ENCODE data around the gene C17orf107. TPM values are rescaled to one million over a fixed set of nuclear protein-coding genes. Genes with fewer than 3 reads are reported as not detected.

Gene C17orf107
- total and polyA plus RNA-seq, 7 donors: 0.01 to 0.30 (median 0.10) TPM; not detected in 2

GRCh38 chr17:4881761-4882555 lies 17.4 kb upstream of the C17orf107 start:
- 45 to 49% (median 46%) methylated on average over 9 of the region's 9 CpGs for WGBS, 3 donors
- Histone ChIP-seq H3K27ac (no peak overlapping the region), H3K4me1 (no peaks in the 10 kb centered on the region), H3K27me3 (ENCODE audit: insufficient read depth in 3 of 3, low read length in 2 of 3) (no peaks in the 10 kb centered on the region), H3K36me3 (ENCODE audit: insufficient read depth in 1 of 2, low read depth in 1 of 2) (peaks cover 5 to 62% of the 10 kb centered on the region in 2 donors), H3K9me3 (no peaks in the 10 kb centered on the region), H3K4me3 (no peak overlapping the region)
- peak; percentile 43 to 70 for DNase-seq
- intact Hi-C loops (cut with DNase I): loop anchor here (10.0 kb wide), 1 partner anchor 47 kb away; the partner anchor contains the start of gene MINK1 (in 2 of the 2)
- peak; percentile 67 for TF ChIP-seq CTCF (IDR thresholded peaks at IDR 0.05)
- peak; percentile 58 to 83 (median 70) for ATAC-seq

- intact Hi-C loops (cut with DNase I): loop anchor here (10.0 kb wide), 1 partner anchor 50 kb away; the partner anchor contains the start of gene MINK1 (in 2 of the 2)
- Histone ChIP-seq H3K27me3 (ENCODE audit: insufficient read depth in 3 of 3, low read length in 2 of 3) (no peaks in the 10 kb centered on the region), H3K4me1 (no peaks in the 10 kb centered on the region), H3K4me3 (no peak overlapping the region), H3K9me3 (no peaks in the 10 kb centered on the region), H3K36me3 (ENCODE audit: insufficient read depth in 1 of 2, low read depth in 1 of 2) (peaks cover 5 to 74% of the 10 kb centered on the region in 2 donors), H3K27ac (no peak overlapping the region)
- ATAC-seq (no peak), DNase-seq (peak in 1 of 2 donors; percentile 2)
- WGBS, 3 donors: 98 to 100% (median 99%) methylated on average over 4 of the region's 4 CpGs
- no peak for TF ChIP-seq CTCF (IDR thresholded peaks at IDR 0.05)
Measured at GRCh38 chr17:4884489-4884888, 14.8 kb upstream of the C17orf107 start.

- Histone ChIP-seq H3K36me3 (ENCODE audit: insufficient read depth in 1 of 2, low read depth in 1 of 2) (peaks cover 5 to 80% of the 10 kb centered on the region in 2 donors), H3K4me3 (no peak overlapping the region), H3K4me1 (no peaks in the 10 kb centered on the region), H3K9me3 (no peaks in the 10 kb centered on the region), H3K27me3 (ENCODE audit: insufficient read depth in 3 of 3, low read length in 2 of 3) (no peaks in the 10 kb centered on the region), H3K27ac (no peak overlapping the region)
- no peak for ATAC-seq
- DNase-seq: no peak
- no peak for TF ChIP-seq CTCF (IDR thresholded peaks at IDR 0.05)
- 93 to 94% (median 93%) methylated on average over 12 of the region's 12 CpGs for WGBS, 3 donors
- intact Hi-C loops (cut with DNase I): loop anchor here (2.0 to 10.0 kb wide), 4 partner anchors 52 to 155 kb away; partner anchors contain the start of genes MINK1 (in 2 of the 2), CXCL16 (in 1 of the 2), MED11 (in 1 of the 2) and VMO1 (in 1 of the 2)
Measured at GRCh38 chr17:4886830-4887229, 12.5 kb upstream of the C17orf107 start.

GRCh38 chr17:4887581-4887980 lies 11.8 kb upstream of the C17orf107 start:
- ATAC-seq: no peak
- WGBS, 3 donors: 78 to 87% (median 82%) methylated on average over 18 of the region's 18 CpGs
- no peak for DNase-seq
- Histone ChIP-seq H3K36me3 (ENCODE audit: insufficient read depth in 1 of 2, low read depth in 1 of 2) (peaks cover 5 to 88% of the 10 kb centered on the region in 2 donors), H3K27me3 (ENCODE audit: insufficient read depth in 3 of 3, low read length in 2 of 3) (no peaks in the 10 kb centered on the region), H3K4me3 (no peak overlapping the region), H3K9me3 (no peaks in the 10 kb centered on the region), H3K4me1 (no peaks in the 10 kb centered on the region), H3K27ac (no peak overlapping the region)
- intact Hi-C loops (cut with DNase I): loop anchor here (2.0 to 10.0 kb wide), 4 partner anchors 53 to 155 kb away; partner anchors contain the start of genes MINK1 (in 2 of the 2), CXCL16 (in 1 of the 2), MED11 (in 1 of the 2) and VMO1 (in 1 of the 2)
- no peak for TF ChIP-seq CTCF (IDR thresholded peaks at IDR 0.05)
